Muscle of arm (tissue), 12 donors: ENCODE data around the gene OLIG2. TPM values are rescaled to one million over a fixed set of nuclear protein-coding genes. Genes with fewer than 3 reads are reported as not detected.

Source experiments
- DNase-seq: peaks from one replicate; pipeline ENCODE4 v3.0.0-alpha.2; 2013
- polyA plus RNA-seq, 12 donors: library from polyadenylated mRNA; unstranded; fragments of 120-200 nt; gene quantifications; one replicate each; pipeline ENCODE4 v1.2.1, GENCODE V29; 2013; ENCODE audit not compliant: insufficient read length in 12 of 12

The OLIG2 gene
- polyA plus RNA-seq, 12 donors, result 0.14 to 0.16 TPM; not detected in 10

GRCh38 chr21:33019885-33020557, 5.7 kb upstream of the OLIG2 start:
- DNase-seq, result no peak

- no peak for DNase-seq
Measured at GRCh38 chr21:33020558-33021100, 5.1 kb upstream of the OLIG2 start.

GRCh38 chr21:33021150-33021549, 4.6 kb upstream of the OLIG2 start:
- no peak for DNase-seq

- DNase-seq, result no peak
Measured at GRCh38 chr21:33021667-33022066, 4.1 kb upstream of the OLIG2 start.

GRCh38 chr21:33022489-33022827, 3.3 kb upstream of the OLIG2 start:
- DNase-seq, result no peak

- DNase-seq, result no peak
Measured at GRCh38 chr21:33022828-33023573, 2.7 kb upstream of the OLIG2 start.

GRCh38 chr21:33023574-33024200, 2.0 kb upstream of the OLIG2 start:
- DNase-seq, result no peak

GRCh38 chr21:33024201-33025103, 1.3 kb upstream of the OLIG2 start:
- DNase-seq, result no peak

GRCh38 chr21:33025106-33025488, 638 bp upstream of the OLIG2 start:
- no peak for DNase-seq

GRCh38 chr21:33026443-33026858, 716 bp downstream of the OLIG2 start:
- no peak for DNase-seq

GRCh38 chr21:33026878-33027400, 1.2 kb downstream of the OLIG2 start:
- DNase-seq, result no peak

GRCh38 chr21:33027401-33028286, 1.9 kb downstream of the OLIG2 start:
- no peak for DNase-seq

- DNase-seq, result no peak
Measured at GRCh38 chr21:33028287-33028670, 2.5 kb downstream of the OLIG2 start.

GRCh38 chr21:33028773-33029384, 3.1 kb downstream of the OLIG2 start:
- DNase-seq, result no peak

GRCh38 chr21:33029385-33029921, 3.7 kb downstream of the OLIG2 start:
- no peak for DNase-seq

- DNase-seq, result no peak
Measured at GRCh38 chr21:33029975-33030461, 4.3 kb downstream of the OLIG2 start.

- DNase-seq, result no peak
Measured at GRCh38 chr21:33030633-33031032, 4.9 kb downstream of the OLIG2 start.

- DNase-seq, result no peak
Measured at GRCh38 chr21:33031152-33031911, 5.6 kb downstream of the OLIG2 start.
